HepG2 (cell line): Measurements from ENCODE around the gene NOTCH3. TPM values are rescaled to one million over a fixed set of nuclear protein-coding genes. Genes with fewer than 3 reads are reported as not detected.

ENCODE experiments used
- ATAC-seq: fragments of 200-7000 bp; cut with Tn5 transposase; 3 replicates; pipeline ENCODE4 v1.9.1; 2020; ENCODE audit warnings: mild to moderate bottlenecking, moderate library complexity
- BruUV-seq: library from RNA; stranded (reverse); fragments of 400-500 nt; replicated peaks from 2 replicates; lab custom pipeline; 2021; lab: Mats Ljungman, UMichigan
- CTCF ChIA-PET: fragments of 300-600 bp; formaldehyde crosslinking; extraction: SDS; loops from one replicate; lab custom pipeline; 2021; ENCODE audit warnings: low total read pairs, inconsistent platforms, low intra/inter-chr PET ratio; lab: Yijun Ruan, JAX
- POLR2A ChIA-PET: fragments of 350-600 bp; sonication (Branson Sonifier 250); formaldehyde crosslinking; loops from one replicate; lab custom pipeline; 2020; ENCODE audit warnings: antibody characterized with exemption, inconsistent platforms; lab: Yijun Ruan, JAX
- DNase-seq: peaks from one replicate; pipeline ENCODE4 v3.0.0-alpha.2; 2015; ENCODE audit warnings: low spot score
- FAIRE-seq: peaks from 3 replicates; lab custom pipeline; 2011; peaks lifted over from hg19 to GRCh38; lab: Jason Lieb, UNC
- H2AFZ ChIP-seq: one replicate; pipeline ENCODE4 v1.6.1; 2011; ENCODE audit warnings: low read length, inconsistent platforms
- H3K27ac ChIP-seq: fragments of 300-600 bp; 3 replicates; pipeline ENCODE4 v1.8.0; 2011; ENCODE audit warnings: mixed run types, mild to moderate bottlenecking, mixed read lengths, low read length, inconsistent platforms; ENCODE audit not compliant: insufficient read depth; ENCODE audit errors: extremely low read length
- H3K27me3 ChIP-seq, 2 experiments: fragments of 200-600 bp in 1 of 2; 2 replicates in 1 of 2; 3 replicates in 1 of 2; pipeline versions ENCODE4 v1.6.0 to v1.8.0; 2011; ENCODE audit warnings: low read length in 2 of 2, mild to moderate bottlenecking in 2 of 2, moderate library complexity in 2 of 2, inconsistent platforms in 1 of 2; ENCODE audit not compliant: insufficient read depth in 2 of 2, control insufficient read depth in 1 of 2
- H3K36me3 ChIP-seq, 2 experiments: fragments of 200-600 bp in 1 of 2; replicated peaks in 1 of 2; 2 replicates in 1 of 2; 3 replicates in 1 of 2; pipeline versions ENCODE4 v1.5.1 to v1.8.0; 2011; ENCODE audit warnings: low read length in 2 of 2, inconsistent platforms in 1 of 2; ENCODE audit not compliant: insufficient read depth in 2 of 2, control insufficient read depth in 1 of 2
- H3K4me1 ChIP-seq: 2 replicates; pipeline ENCODE4 v1.5.1; 2012; ENCODE audit warnings: low read length, inconsistent platforms; ENCODE audit not compliant: insufficient read depth
- H3K4me2 ChIP-seq: 2 replicates; pipeline ENCODE4 v1.6.0; 2011; ENCODE audit warnings: low read depth, low read length, inconsistent platforms
- H3K4me3 ChIP-seq, 3 experiments: fragments of 200-600 bp in 1 of 3; sonication (generic), shearing (Covaris generic) in 1 of 3; replicated peaks in 1 of 3; 2 replicates each; pipeline ENCODE4 v1.5.1; 2011 to 2016; ENCODE audit warnings: low read length in 3 of 3, inconsistent platforms in 2 of 3, low read depth in 2 of 3, mild to moderate bottlenecking in 2 of 3, control low read depth in 1 of 3, mixed read lengths in 1 of 3; ENCODE audit not compliant: insufficient read depth in 1 of 3
- H3K79me2 ChIP-seq: one replicate; pipeline ENCODE4 v1.6.1; 2011; ENCODE audit warnings: low read length, inconsistent platforms; ENCODE audit not compliant: insufficient read depth
- H3K9ac ChIP-seq: 2 replicates; pipeline ENCODE4 v1.6.0; 2011; ENCODE audit warnings: mild to moderate bottlenecking, low read depth, low read length, inconsistent platforms; ENCODE audit not compliant: insufficient read depth
- H3K9me3 ChIP-seq: 2 replicates; pipeline ENCODE4 v1.5.1; 2012; ENCODE audit warnings: mild to moderate bottlenecking, low read length
- H4K20me1 ChIP-seq: 2 replicates; pipeline ENCODE4 v1.6.0; 2011; ENCODE audit warnings: inconsistent platforms, mild to moderate bottlenecking, low read length, moderate library complexity; ENCODE audit not compliant: insufficient read depth
- BCL3 ChIP-seq: sonication (generic); formaldehyde crosslinking; IDR thresholded peaks from 2 replicates; pipeline ENCODE4 v1.5.1; 2020; ENCODE audit warnings: mild to moderate bottlenecking, missing genetic modification reagents, moderate library complexity
- HMGA1 ChIP-seq: sonication (generic); formaldehyde crosslinking; conservative IDR thresholded peaks from 2 replicates; pipeline ENCODE4 v1.4.0; 2020; ENCODE audit warnings: missing genetic modification reagents
- HOXA5 ChIP-seq: sonication (generic); formaldehyde crosslinking; IDR thresholded peaks from 2 replicates; pipeline ENCODE4 v1.4.0; 2020; ENCODE audit warnings: missing genetic modification reagents
- IKZF1 ChIP-seq: fragments of 450-650 bp; IDR thresholded peaks from 2 replicates; pipeline ENCODE4 v1.7.1; 2016
- KDM2A ChIP-seq: sonication (generic); formaldehyde crosslinking; IDR thresholded peaks from 2 replicates; pipeline ENCODE4 v1.4.0; 2020; ENCODE audit warnings: low read depth, missing genetic modification reagents, borderline replicate concordance
- PHF8 ChIP-seq: sonication (generic); formaldehyde crosslinking; IDR thresholded peaks from 2 replicates; pipeline ENCODE4 v1.5.0; 2020; ENCODE audit warnings: missing genetic modification reagents
- SIN3A ChIP-seq: IDR thresholded peaks from 2 replicates; pipeline ENCODE4 v1.6.1; 2011; ENCODE audit warnings: low read depth, mild to moderate bottlenecking, control low read depth, low read length, borderline replicate concordance
- SMARCE1 ChIP-seq: fragments of 450-650 bp; IDR thresholded peaks from 2 replicates; pipeline ENCODE4 v1.6.1; 2017; ENCODE audit warnings: borderline replicate concordance
- SP4 ChIP-seq: sonication (generic); formaldehyde crosslinking; IDR thresholded peaks from 2 replicates; pipeline ENCODE4 v1.8.1; 2023; ENCODE audit warnings: mild to moderate bottlenecking, missing genetic modification reagents
- ZNF331 ChIP-seq: sonication (generic); formaldehyde crosslinking; IDR thresholded peaks from 2 replicates; pipeline ENCODE4 v1.4.0; 2020; ENCODE audit warnings: missing genetic modification reagents
- ZNF432 ChIP-seq: sonication (generic); formaldehyde crosslinking; IDR thresholded peaks from 2 replicates; pipeline ENCODE4 v1.5.0; 2020; ENCODE audit warnings: missing genetic modification reagents, mild to moderate bottlenecking, borderline replicate concordance
- ZNF446 ChIP-seq: sonication (generic); formaldehyde crosslinking; IDR thresholded peaks from 2 replicates; pipeline ENCODE4 v1.5.0; 2020; ENCODE audit warnings: mild to moderate bottlenecking, missing genetic modification reagents
- ZNF484 ChIP-seq: sonication (generic); formaldehyde crosslinking; IDR thresholded peaks from 2 replicates; pipeline ENCODE4 v1.5.1; 2020; ENCODE audit warnings: mild to moderate bottlenecking, low read depth, missing genetic modification reagents, borderline replicate concordance
- ZNF549 ChIP-seq: sonication (generic); formaldehyde crosslinking; IDR thresholded peaks from 2 replicates; pipeline ENCODE4 v1.5.0; 2020; ENCODE audit warnings: missing genetic modification reagents
- WGBS: methylation state at CpG from one replicate; pipeline ENCODE4 v1.1.6; 2017; ENCODE audit warnings: low lambda C conversion rate; 5-methylcytosine and 5-hydroxymethylcytosine counted together
- in situ Hi-C: cut with HindIII; loops from 2 replicates; pipeline ENCODE4 v1.10.0; 2017; ENCODE audit warnings: low pct_unique_long_range_greater_than_20kb; ENCODE audit not compliant: extremely low pct_ligation_motif_present
- intact Hi-C: fragments of 100-400 bp; cut with micrococcal nuclease; formaldehyde crosslinking; loops from one replicate; pipeline ENCODE4 v1.10.0; 2022; ENCODE audit not compliant: unreplicated experiment
- polyA plus RNA-seq, 8 experiments: library from polyadenylated mRNA; depleted of rRNA in 3 of 8; stranded (reverse) in 7 of 8; unstranded in 1 of 8; fragments of >200 nt; fragmentation: Illumina TruSeq in 4 of 8; extraction: Trizol in 4 of 8; gene quantifications; 2 replicates each; pipeline versions ENCODE4 v1.2.1 to v1.2.3, GENCODE V29; 2011 to 2016; ENCODE audit warnings: low read depth in 4 of 8, missing spikeins in 1 of 8, mixed read lengths in 1 of 8; ENCODE audit not compliant: insufficient read depth in 1 of 8
- total RNA-seq, 5 experiments: library from RNA; depleted of rRNA; stranded (reverse); fragments of >200 nt; fragmentation: Illumina TruSeq; extraction: Trizol; gene quantifications; 2 replicates each; pipeline ENCODE4 v1.2.3, GENCODE V29; 2016; ENCODE audit warnings: low read depth in 1 of 5

NOTCH3 gene
- total and polyA plus RNA-seq, 2 of the 13 experiments (the other 11 are each of a cell fraction or from before 2014, with no cell fraction given), result 0.09 to 0.28 TPM

- FAIRE-seq (no peak), ATAC-seq (no peak), DNase-seq (no peak)
- H2AFZ ChIP-seq, result no peak overlapping the region
- no peaks in the 10 kb centered on the region for H4K20me1 ChIP-seq
- no peaks in the 10 kb centered on the region for H3K27me3 ChIP-seq
- no peaks in the 10 kb centered on the region for H3K79me2 ChIP-seq
- no peak overlapping the region for H3K4me3 ChIP-seq
- no peak overlapping the region for H3K4me2 ChIP-seq
- ChIA-PET POLR2A (no interaction called here), CTCF (no interaction called here)
- in situ Hi-C loops (no loop called here), intact Hi-C loops (no loop called here)
- H3K27ac ChIP-seq, result no peak overlapping the region
- BruUV-seq, result no TSS peak
- WGBS, result 98% methylated on average over 9 of the region's 9 CpGs
- H3K9ac ChIP-seq, result no peak overlapping the region
- no peaks in the 10 kb centered on the region for H3K9me3 ChIP-seq
- TF ChIP-seq HMGA1 (CRISPR knock-in tag) (no peak), ZNF549 (CRISPR knock-in tag) (no peak), ZNF484 (CRISPR knock-in tag) (no peak), SMARCE1 (no peak), PHF8 (no peak), ZNF446 (CRISPR knock-in tag) (no peak), ZNF432 (CRISPR knock-in tag) (no peak), SP4 (CRISPR knock-in tag) (no peak), KDM2A (CRISPR knock-in tag) (no peak), BCL3 (no peak), SIN3A (no peak), HOXA5 (CRISPR knock-in tag) (no peak), ZNF331 (CRISPR knock-in tag) (no peak), IKZF1 (no peak)
- no peaks in the 10 kb centered on the region for H3K4me1 ChIP-seq
- H3K36me3 ChIP-seq, result peaks cover 28 to 49% of the 10 kb centered on the region in 2 experiments
Measured at GRCh38 chr19:15236886-15237285, 36.1 kb upstream of the NOTCH3 start.
